Activated CD8-positive, alpha-beta memory T cell treated with anti-CD3 and anti-CD28 coated beads, Interleukin-2, amount 50 U/mL, for 4 hours (primary cell): ENCODE results near the gene PRSS33.

ENCODE experiments used
- DNase-seq: peaks from one replicate; pipeline ENCODE4 v3.0.0-alpha.2; 2020

PRSS33 gene

DNA sequence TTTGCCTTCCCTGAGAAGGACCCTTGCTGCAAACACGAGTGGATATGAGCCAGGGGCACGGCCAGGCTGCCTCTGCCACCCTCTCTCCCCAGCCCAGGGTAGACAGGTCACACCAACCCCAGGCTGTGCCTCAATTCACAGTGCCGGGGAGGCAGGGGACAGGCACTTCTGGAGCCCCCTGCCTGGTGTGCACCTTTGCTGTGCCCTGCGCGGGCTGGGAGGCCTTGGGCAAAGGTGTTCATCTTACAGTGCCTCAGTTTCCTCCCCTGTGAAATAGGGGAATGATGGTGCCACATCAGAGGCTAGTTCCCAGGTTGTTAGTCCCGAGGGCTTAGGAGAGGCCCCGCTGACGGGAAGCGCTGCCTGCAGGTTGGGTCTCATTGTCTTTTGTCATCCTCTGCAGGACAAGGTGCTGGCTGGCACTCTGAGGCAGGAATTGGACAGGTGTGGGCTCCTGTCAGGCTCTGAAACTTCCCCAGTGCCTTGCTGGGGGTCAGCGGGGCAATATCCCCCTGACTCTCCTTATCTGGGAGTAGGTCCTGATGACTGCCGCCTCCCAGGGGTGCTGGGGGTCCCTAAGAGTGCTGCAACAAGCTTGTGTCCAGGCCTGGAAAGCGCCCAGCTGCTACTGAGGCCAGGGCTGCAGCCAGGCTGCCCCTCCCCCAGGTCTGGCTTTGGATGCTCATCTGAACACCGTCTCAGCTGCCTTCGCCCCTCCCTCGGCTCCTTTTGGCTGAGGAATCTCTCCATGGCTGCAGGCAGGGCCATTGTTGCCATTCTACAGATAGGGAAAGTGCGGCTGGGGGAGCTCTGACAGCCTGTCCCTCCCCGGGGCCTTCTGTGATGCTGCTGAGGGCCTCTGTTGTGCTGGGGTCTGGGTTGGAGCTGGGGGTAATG is 32.8 kb upstream of the PRSS33 start:
- DNase-seq: no peak

GRCh38 chr16:2819179-2819938 is 32.0 kb upstream of the PRSS33 start:
- DNase-seq: no peak

DNA sequence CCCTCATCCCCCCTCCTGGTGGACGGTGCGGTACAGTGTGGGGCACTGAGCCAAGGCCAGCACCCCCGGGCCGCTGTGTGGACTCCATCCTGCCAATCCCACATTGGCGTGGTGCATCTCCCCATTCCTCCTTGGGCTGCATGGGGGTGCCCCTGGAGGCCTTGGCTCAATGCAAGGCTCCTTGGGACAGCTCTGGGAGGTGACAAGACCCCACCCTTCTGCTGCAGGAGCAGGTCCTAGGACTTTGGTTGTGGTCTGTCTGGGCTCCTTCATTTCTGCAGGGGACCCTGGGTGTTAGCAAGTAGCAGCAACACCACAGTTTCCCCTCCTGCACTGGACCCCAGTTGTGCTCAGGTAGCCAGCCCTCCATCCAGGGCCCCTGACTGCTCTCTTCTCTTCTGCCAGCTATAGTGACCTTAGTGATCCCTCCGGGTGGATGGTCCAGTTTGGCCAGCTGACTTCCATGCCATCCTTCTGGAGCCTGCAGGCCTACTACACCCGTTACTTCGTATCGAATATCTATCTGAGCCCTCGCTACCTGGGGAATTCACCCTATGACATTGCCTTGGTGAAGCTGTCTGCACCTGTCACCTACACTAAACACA is 31.0 kb upstream of the PRSS33 start:
- no peak for DNase-seq

DNA sequence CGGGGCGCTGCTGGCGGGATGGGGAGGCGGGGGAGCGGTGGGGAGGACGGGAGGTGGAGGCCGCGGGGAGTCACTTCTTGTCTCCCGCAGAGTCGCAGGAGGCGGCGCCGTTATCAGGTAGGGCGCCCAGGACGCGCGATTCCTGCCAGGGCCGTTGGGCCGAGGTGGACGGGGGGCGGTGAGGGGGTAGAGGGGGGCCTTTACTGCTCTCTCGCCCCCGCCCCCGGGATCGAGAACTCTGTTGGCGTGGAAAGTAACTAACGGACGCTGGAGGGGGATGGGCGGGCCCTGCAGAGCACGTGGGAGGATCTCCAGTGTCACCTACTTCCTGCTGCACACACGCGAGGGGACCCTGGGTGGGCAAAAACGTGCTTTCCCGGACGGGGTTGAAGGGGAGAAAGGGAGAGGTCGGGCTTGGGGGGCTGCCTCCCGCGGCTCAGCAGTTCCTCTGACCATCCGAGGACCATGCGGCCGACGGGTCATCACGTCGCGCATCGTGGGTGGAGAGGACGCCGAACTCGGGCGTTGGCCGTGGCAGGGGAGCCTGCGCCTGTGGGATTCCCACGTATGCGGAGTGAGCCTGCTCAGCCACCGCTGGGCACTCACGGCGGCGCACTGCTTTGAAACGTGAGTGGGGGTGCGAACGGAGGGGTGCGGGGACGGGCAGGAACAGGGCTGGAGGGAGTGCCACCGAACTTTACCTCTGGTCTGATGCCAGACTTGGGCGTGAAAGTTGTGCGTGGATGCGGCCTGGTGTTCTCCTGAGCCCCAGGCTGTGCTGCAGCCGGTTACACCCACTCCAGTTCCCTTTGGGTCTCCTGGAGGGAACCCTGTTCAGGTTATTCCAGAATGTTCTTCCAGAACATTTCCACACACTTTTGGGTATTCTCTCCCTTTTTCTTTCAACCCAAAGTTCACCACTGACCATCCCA is 30.2 kb upstream of the PRSS33 start:
- no peak for DNase-seq

- DNase-seq: peak; percentile 35
Measured at GRCh38 chr16:2816751-2817339, 29.5 kb upstream of the PRSS33 start, which contains the start of gene PRSS21. Gene PRSS21, plus strand, starts transcription at chr16:2817237. Its CDS starts 32 bp downstream, at chr16:2817269.

GRCh38 chr16:2815299-2815771 is 28.0 kb upstream of the PRSS33 start:
- DNase-seq: no peak

GRCh38 chr16:2814551-2815298 is 27.4 kb upstream of the PRSS33 start:
- no peak for DNase-seq

- DNase-seq: no peak
Measured at GRCh38 chr16:2813771-2814221, 26.4 kb upstream of the PRSS33 start.

DNA sequence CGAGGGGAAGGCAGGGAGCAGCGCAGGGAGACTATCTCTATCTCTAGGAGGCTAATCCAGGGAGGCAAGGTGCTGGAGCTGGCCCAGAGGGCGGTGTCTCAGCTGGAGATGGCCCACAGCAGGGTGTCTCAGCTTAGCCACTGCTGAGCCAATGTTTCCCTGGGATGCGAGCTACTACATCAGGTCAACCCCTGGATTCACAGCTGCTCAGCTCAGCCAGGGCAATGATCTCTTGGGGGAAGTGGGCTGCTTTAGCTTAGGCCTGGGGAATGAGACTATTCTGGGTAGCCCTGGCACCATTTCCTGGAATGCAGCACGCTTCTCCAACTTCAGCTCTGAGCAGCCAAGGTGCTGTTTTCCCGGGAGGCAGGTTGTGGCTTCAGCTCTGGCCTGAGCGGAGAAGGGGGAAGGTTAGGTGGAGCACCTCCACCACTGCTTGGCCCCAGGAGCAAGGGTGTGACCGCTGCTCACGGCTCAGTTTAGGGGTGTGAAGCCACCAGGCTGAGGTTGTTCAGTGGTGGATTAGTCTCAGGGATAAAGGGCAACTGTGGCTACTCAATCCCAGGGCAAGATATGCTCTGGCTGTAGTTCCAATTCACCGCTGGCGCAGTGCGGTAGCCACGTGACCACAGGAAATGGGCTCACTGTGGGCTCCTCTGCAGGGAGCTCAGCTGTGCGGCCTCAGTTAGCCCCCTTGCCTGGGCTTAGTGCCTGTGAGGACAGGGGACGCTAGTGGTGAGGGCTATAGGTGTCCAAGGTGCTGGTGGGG is 24.5 kb upstream of the PRSS33 start:
- DNase-seq: no peak

DNA sequence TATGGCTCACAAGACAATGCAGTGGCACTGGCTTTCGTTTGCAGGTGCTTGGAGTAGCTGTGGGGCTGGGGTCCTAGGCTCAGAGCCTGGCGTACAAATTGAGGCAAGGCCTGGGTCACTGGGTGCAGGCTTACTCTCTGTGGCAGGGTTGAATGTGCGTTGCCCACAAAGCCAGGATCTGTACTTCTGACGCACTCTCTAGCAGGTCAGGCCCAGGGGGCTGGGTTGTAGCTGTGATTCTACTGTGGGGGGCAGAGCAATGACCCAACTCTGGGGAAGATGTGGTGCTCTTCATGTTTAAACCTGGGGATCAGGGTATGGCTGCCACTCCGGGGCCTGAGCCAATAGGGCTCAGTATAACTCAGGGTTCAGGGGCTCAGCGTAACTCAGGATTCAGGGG is 23.3 kb upstream of the PRSS33 start:
- no peak for DNase-seq

DNA sequence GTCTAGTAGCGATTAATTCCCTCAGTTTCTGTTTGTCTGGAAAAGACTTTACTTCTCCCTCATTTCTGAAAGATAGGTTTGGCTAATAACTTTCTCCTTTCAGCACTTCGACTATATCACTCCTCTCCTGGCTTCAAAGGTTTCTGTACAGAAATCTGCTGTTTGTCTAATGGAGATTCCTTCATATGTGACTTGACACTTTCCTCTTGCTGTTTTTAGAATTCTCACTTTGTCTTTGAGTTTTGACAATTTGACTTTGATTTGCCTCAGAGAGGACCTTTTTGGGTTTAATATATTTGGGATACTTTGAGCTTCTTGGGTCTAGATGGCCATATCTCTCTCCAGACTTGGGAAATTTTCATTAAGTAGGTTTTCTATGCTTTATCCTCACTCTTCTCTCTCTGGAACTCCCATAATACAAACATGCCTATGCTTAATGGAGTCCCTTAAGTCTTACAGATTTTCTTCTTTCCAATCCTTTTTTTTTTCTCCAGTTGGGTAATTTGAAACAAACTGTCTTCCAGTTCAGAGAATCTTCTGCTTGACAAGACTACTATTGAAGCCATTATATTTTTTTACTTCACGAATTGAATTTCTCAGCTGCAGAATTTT is 21.9 kb upstream of the PRSS33 start:
- DNase-seq: no peak

DNA sequence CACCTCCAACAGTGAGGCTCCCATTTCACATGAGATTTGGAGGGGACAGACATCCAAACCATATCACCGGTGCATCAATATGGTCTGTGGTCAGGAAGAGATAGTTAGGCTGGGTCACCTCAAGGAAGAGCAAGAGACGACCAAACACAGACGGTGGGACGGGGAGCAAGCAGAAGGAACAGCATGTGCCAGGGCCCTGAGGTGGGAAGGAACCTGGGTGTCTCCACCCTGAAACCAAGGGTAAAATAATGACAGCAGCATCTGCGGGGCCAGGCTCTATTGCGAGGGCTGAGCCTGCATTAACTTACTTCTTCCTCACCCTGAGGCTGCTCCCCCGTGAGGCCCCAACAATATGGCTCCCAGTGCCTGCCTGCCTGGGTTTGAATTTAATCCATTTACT is 20.8 kb upstream of the PRSS33 start:
- no peak for DNase-seq

DNA sequence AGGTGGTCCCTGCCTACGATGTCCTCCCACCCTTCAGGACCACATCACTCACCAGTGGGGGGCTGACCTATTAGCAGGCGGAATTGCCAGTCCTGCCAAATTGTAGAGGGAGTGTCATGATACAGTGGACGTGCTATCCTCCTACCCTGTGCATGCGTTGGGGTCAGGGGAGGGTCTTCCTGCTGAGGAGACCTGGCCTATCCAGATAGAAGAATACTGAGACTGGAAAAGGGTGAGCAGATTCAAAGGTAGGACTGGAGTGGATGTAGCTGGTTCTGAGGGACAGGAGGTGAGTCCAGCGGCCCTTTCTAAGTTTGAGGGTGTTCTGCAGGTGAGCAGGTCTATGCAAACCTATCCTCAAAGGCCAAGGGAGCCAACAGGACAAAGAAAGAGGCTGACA is 18.9 kb upstream of the PRSS33 start:
- DNase-seq: no peak

GRCh38 chr16:2804728-2805127 is 17.4 kb upstream of the PRSS33 start:
- no peak for DNase-seq

DNA sequence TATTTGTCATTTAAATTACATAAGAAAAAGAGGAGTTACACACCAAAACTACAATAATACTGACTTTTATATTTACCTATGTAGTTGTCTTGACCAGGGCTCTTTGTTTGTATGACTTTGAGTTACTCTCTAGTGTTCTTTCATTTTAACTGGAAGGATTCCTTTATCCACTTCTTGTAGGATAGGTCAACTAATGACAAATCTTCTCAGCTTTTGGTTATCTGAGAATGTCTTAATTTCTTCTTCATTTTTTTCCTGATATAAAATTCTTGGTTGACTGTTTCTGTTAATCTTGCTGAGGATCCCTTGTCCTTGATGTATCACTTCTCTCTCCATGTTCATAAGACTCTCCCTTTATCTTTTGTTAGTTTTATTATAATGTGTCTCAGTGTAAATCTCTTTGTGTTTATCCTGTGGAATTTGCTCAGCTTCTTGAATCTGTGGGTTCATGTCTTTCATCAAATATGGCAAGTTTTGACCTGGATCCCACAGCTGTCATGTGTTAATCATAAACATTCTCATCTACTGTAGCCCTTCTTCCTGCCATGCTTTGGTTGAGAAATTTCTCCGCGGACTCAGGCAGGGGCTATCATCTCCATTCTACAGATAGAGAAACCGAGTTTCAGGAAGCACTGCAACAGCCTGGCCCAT is 16.3 kb upstream of the PRSS33 start:
- DNase-seq: no peak

DNA sequence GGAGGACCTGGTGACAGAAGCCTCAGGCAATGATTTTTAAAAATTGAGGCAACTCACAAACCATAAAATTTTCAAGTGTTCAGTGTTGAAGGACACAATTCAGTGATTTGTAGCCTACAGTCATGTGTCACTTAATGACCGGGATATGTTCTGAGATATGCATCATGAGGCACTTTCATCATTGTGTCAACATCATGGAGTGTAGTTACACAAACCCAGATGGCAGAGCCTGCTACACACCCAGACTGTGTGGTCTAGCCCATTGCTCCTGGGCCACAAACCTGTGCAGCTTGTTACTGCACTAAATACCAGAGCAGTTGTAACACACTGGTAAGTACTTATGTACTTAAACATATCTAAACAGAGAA is 12.5 kb upstream of the PRSS33 start:
- DNase-seq: no peak

DNA sequence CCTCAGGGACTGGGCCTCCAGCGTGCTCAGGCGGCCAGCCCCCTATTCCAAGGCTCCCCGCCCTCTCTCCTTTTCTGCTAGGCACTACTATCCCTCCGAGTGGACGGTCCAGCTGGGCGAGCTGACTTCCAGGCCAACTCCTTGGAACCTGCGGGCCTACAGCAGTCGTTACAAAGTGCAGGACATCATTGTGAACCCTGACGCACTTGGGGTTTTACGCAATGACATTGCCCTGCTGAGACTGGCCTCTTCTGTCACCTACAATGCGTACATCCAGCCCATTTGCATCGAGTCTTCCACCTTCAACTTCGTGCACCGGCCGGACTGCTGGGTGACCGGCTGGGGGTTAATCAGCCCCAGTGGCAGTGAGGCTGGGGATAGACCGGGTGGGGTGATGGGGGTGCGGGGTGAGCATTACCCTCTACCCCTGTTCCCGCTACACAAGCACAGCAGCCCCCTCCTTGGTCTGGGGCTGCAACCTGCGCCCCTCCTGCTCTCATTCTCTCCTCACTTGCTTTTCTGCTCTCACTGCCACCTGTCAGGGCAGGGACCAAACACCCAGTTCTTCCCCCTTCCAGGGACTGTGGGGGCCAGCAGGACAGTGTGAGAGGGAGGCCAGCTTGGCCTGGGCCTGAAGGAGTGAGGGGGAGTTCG is 12.0 kb upstream of the PRSS33 start:
- no peak for DNase-seq

- DNase-seq: no peak
Measured at GRCh38 chr16:2798723-2799204, 11.4 kb upstream of the PRSS33 start.
